Tibial nerve (tissue), 3 donors: Measurements from ENCODE around the gene CERS1.

Experiments used
- CTCF ChIP-seq, 5 experiments: fragments of 200-600 bp in 3 of 5; fragments of 450-650 bp in 2 of 5; sonication (generic) in 3 of 5; IDR thresholded peaks; one replicate each; pipeline ENCODE4 v1.5.1; 2016 to 2019; ENCODE audit warnings: antibody characterized with exemption in 5 of 5, mild to moderate bottlenecking in 3 of 5, moderate library complexity in 2 of 5
- POLR2A ChIP-seq, 2 donors: fragments of 450-650 bp; IDR thresholded peaks; one replicate each; pipeline ENCODE4 v1.6.1; 2017; ENCODE audit warnings: antibody characterized with exemption in 2 of 2, mild to moderate bottlenecking in 2 of 2, moderate library complexity in 2 of 2

GRCh38 chr19:18859676-18860301 lies 36.2 kb downstream of the CERS1 start:
- TF ChIP-seq CTCF (IDR thresholded peaks at IDR 0.05) (no peak), POLR2A (IDR thresholded peaks at IDR 0.05) (no peak)
